Measurements from ENCODE around the gene KIRREL3.

GRCh38 chr11:126833065-126833464 lies 167.5 kb downstream of the KIRREL3 start:
- TF ChIP-seq POLR2A (IDR thresholded peaks at IDR 0.05; ENCODE audit: control extremely low read depth in 1 of 2, low read depth in 2 of 2, low read length in 2 of 2) (no peak), CTCF (IDR thresholded peaks at IDR 0.05; ENCODE audit: control extremely low read depth in 1 of 3, insufficient read depth in 1 of 3, low read depth in 1 of 3, low read length in 3 of 3) (no peak), POLR2AphosphoS5 (IDR thresholded peaks at IDR 0.05; ENCODE audit: low read depth, low read length) (no peak)

Measured in H1 (cell line).